Measurements from ENCODE around the gene MYO18B.

Gene MYO18B

DNA sequence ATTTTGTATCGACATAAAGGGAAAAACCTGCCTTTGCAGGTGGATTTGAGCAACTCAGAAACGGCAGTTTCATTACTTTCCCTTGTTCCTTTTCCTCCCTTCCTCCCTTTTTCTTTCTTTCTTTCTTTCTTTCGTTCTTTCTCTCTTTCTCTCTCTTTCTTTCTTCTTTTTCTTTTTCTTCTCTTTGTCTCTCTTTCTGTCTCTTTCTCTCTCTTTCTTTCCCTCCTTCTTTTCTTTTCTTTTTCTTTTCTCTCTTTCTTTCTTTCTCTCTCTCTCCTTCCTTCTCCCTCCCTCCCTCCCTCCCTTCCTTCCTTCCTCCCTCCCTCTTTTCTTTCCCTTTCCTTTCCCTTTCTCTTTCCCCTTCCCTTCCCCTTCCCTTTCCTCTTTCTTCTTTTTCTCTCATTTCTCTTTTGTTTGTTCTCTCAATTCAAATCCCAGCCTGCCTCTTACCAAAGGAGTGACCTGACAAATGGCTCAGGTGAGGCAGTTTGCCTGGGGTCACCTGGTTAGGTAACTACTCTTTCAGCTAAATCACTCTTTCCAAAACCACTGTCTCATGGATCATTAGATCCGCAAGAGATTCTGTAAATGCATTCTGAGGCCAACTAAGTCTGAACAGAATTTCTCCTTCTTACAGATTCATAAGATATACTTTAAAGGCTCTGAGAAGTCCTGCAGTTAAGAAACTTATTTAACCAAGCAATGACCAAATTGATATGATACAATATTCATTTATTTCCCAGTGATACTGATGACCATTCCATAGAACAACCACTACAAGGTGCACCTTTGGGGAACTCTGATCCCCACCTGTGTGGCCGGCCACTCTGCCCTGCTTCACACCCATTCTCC lies 75.3 kb downstream of the MYO18B start:
- no peak for FAIRE-seq
- DNase-seq (ENCODE audit: extremely low spot score, insufficient read length, low read depth) = no peak

- FAIRE-seq = no peak
- DNase-seq (ENCODE audit: extremely low spot score, insufficient read length, low read depth) = no peak
Measured at GRCh38 chr22:25818541-25818940, 76.6 kb downstream of the MYO18B start.

- FAIRE-seq = no peak
- DNase-seq (ENCODE audit: extremely low spot score, insufficient read length, low read depth) = no peak
Measured at GRCh38 chr22:25822344-25822743, 80.4 kb downstream of the MYO18B start.

DNA sequence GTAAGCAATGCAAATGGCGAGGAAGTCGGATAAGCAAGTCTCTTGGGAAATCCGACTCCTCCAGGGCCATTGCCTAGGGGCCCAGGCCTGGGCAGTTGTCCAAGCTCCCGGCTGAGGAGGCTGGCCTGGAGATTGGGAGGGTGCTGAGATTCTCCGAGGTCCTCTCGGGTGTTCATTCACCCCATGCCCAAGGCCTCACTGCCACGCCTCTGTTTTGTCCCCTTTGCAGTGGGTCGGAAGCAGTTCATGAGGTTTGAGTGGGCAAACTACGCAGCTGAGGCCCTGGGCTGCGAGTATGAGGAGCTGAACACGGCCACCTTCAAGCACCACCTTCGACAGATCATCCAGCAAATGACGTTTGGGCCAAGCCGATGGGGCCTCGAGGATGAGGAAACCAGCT lies 81.3 kb downstream of the MYO18B start:
- no peak for DNase-seq (ENCODE audit: extremely low spot score, insufficient read length, low read depth)
- FAIRE-seq = no peak

- FAIRE-seq = no peak
- DNase-seq (ENCODE audit: extremely low spot score, insufficient read length, low read depth) = no peak
Measured at GRCh38 chr22:25824828-25825423, 82.9 kb downstream of the MYO18B start.

DNA sequence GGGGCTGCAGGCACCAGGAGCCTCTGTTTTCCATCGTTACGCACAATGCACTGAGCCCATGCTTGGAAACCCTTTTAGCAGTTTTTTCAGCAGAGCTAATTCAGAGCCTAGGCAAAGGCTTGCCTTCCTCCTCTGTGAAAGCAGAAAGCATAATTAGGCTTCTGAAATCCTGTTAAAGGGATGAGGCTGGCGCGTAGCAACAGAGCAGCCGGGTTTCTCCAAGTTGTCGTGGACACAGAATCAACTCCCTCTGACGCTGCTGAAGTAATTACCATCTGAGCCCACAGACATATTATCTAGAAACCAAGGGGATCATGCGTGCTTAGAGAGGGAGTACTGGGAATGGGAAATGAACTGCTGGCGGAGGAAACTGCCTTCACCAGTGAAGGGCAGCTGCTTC lies 85.4 kb downstream of the MYO18B start:
- FAIRE-seq = no peak
- DNase-seq (ENCODE audit: extremely low spot score, insufficient read length, low read depth) = no peak

- FAIRE-seq = no peak
Measured at GRCh38 chr22:25828422-25828821, 86.4 kb downstream of the MYO18B start.

DNA sequence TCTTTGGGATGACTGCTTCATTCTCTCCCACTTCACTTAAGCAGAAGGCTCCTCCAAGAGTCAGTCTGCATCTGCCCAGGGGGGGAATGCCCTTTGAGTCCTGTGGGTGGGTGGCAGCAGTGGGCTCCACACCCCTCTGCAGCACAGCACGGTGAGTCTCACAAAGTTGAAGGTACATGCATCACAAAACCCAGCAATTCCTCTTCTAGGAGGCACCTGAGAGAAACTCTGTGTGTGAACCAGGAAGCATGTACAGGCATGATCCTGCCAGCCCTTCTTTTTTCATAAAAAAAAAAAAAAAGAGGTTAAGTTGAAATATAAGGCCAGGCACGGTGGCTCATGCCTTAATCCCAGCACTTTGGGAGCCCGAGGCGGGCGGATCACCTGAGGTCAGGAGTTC lies 87.2 kb downstream of the MYO18B start:
- no peak for FAIRE-seq
- DNase-seq (ENCODE audit: extremely low spot score, insufficient read length, low read depth) = no peak

More at GRCh38 chr22:25828422-25828821, 86.4 kb downstream of the MYO18B start:
- no peak for DNase-seq (ENCODE audit: extremely low spot score, insufficient read length, low read depth)

DNA sequence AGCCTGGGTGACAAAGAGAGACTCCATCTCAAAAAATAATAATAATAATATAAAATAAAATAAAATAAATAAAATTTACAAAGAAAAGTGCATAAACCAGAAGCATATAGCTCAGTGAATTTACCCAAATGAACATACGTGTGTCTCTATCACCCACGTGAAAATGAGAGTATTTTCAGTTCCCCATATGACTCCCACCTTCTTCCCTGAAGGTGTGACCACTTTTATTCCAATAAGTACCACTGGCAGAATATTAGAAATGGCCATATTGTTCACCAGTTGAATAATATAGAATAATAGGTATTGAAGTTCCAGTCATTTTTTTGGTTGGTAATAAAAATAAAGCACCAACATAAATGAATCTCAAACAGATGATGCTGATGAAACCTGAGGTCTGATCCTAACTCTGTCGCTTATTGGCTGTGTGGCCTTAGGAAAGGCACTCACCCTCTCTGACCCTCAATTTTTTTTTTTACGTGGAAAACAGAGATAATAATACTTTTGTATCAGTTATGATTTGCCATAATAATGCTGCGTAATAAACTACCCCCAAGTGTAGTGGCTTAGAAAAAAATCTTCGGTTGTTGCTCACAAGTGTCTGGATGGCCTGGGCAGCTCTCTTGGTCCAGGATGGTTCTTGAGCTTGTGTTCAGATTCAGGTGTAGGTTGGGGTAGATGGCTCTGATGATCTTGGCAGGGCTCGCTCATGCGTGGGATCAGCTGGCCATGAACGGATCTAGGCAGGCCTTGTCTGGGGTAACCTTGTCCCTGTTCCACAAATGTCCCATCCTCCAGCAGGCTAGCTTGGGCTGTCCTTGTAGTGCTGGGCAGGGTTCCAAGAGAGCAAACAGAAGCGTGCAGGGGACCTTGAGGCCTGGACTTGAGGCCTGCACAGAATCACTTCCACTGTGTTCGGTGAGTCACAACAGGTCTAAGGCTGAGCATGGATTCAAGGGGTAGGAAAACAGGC lies 88.1 kb downstream of the MYO18B start:
- no peak for FAIRE-seq
- no peak for DNase-seq (ENCODE audit: extremely low spot score, insufficient read length, low read depth)

DNA sequence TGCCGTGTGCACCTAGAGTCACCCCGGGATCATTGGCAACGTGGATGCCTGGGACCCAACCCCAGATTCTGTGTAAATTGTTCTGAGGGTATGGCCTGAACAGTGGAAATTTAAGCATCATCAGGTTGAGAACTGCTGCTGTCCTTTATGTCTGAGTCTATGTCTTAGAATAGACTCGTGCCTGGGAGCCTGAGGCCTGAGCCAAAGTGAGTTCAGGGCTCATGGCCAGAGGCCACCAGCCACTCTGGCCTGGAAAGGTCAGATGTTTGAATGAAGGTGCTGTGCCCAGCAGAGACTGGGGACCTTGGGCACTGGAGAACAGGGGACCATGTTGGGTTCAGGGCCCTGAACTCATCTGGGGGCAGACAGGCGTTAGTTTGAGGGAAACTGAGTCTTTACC lies 91.1 kb downstream of the MYO18B start:
- DNase-seq (ENCODE audit: extremely low spot score, insufficient read length, low read depth) = no peak
- FAIRE-seq = no peak

DNA sequence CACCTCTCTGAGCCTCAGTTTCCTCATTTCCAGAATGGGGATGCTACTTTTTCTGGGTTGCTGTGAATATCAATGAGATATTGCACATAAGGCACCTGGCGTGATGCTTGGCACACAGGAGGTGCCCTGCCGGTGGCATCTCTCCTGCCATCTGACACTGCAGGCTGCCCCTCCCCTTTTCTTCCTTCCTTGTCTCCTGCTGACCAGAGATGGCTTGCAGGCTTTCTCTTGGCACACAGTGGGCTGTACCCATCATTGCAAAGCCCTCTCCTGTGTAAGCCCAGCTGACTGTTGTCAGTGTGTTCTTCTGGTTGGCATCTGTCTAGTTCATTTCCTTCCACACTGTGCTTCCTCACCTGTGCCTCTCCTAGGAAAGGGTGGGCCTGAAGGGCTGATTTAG lies 91.7 kb downstream of the MYO18B start:
- no peak for FAIRE-seq
- no peak for DNase-seq (ENCODE audit: extremely low spot score, insufficient read length, low read depth)

GRCh38 chr22:25834490-25834889 lies 92.5 kb downstream of the MYO18B start:
- FAIRE-seq (no peak), DNase-seq (ENCODE audit: extremely low spot score, insufficient read length, low read depth) (no peak)

GRCh38 chr22:25835348-25835747 lies 93.4 kb downstream of the MYO18B start:
- FAIRE-seq (no peak), DNase-seq (ENCODE audit: extremely low spot score, insufficient read length, low read depth) (no peak)

DNA sequence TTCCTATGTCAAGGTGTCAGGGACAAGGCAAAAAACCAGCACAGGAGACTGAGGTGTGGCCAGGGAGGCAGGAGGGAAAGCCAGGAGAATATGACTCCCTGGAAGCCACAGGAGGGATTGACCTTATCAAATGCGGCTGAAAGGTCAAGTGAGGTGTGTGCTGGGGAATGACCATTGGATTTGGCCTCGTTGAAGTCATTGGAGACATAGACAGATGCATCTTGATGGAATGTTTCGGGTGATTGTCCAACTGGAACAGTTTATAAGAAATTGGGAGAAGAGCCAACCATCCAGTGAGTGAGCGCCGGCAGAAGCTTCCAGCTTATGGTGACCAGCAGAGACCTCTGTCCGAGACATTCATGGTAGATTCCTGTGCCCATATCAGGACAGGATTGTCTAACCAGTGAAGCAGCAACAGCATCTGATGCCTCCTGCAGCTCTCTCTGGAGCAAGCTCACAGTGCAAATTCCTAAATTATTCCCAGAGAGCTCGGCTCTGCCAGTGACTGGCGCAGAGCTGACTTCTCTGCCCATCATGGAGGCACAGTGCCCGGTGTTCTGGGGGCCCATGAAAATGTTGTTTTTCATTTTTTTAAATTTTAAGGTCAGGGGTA lies 95.4 kb downstream of the MYO18B start:
- DNase-seq (ENCODE audit: extremely low spot score, insufficient read length, low read depth) = no peak
- FAIRE-seq = no peak

DNA sequence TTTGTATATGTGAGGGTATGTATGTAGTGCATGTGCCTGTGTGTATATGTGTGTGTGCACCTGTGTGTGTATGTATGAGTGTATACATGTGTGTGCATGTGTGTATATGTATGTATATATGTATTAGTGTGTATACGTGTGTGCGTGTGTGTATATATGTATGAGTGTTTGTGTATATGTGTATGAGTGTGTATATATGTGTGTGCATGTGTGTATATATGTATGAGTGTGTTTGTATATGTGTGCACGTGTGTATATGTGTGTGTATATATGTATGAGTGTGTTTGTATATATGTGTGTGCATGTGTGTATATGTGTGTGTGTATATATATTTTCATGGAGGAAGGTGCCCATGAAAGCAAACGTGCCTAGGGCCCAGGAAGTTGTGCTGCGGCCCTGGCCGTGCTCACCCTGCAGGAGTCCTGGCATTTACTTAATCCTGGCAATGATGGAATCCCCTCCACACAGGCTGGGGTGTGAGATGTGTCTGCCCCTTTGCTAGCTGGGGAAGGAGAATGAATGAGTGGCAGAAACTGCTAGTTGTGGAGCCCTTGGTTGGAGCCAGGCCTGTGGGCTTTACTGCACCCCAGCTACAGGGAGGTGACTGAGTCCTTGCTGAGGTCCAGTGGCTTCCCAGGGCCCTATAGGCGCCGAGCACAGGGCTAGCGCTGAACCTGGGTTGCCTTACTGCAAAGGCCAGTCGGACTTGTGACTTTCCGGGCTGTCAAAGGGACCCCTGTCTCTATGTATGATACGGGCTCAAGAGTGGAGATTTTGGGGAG lies 97.2 kb downstream of the MYO18B start:
- FAIRE-seq (no peak), DNase-seq (ENCODE audit: extremely low spot score, insufficient read length, low read depth) (no peak)

DNA sequence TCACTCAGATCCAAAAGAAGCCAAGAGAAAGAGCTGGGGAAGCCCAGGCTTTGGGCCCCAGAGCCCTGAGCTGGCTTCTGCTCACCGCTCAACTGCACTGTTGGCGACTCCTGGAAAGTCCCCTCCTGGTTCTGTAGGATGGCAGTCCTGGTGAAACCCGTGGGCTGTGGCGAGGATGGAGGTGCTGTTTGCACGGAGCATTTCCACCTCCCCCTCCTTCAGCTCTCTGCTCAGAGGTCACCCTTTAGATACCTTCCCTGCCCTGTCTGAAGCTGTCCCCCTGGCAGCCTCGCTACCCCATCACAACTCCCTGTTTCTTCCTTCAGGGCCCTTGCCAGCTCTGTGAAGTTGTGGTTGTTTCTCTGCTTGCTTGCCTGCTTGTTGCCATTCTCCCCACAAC lies 97.8 kb downstream of the MYO18B start:
- DNase-seq (ENCODE audit: extremely low spot score, insufficient read length, low read depth) = no peak
- no peak for FAIRE-seq

DNA sequence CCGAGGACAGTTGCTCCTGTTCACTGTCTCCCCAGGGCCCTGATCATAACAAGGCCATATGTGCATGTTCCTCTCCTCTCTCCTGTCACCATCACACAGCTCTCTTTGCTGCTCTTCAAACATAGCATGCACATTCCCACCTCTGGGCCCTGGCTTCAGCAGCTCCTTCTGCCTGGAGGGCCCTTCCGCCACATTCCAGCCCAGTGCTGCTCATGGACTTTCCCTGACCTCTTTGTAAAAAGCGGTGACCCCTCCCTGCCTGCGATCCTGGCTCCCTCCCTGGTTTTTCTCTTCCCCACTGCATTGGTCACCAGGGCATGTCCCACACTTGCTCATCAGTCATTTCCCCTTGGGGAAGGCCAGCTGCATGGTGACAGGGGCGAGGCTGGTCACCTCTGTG lies 98.2 kb downstream of the MYO18B start:
- FAIRE-seq (no peak), DNase-seq (ENCODE audit: extremely low spot score, insufficient read length, low read depth) (no peak)

DNA sequence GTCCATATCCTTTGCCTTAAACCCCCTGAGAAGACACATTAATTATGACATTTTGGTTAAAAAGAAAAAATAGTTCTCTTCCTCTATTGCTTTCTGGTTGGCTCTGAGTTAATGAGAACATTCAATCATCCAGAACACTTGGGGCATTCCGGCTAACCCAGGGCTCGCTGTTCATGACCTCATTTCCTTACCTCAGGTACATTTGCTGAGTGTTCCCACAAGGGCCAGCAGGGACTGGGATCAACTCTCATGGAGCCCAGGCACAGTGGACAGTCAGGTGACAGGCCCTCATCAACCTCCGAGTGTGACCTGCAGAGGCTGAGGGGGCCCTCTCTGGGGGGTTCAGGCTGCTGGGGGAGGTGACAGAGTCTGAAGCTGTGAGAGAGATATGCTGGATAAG lies 98.9 kb downstream of the MYO18B start:
- no peak for FAIRE-seq
- no peak for DNase-seq (ENCODE audit: extremely low spot score, insufficient read length, low read depth)

- no peak for FAIRE-seq
- DNase-seq (ENCODE audit: extremely low spot score, insufficient read length, low read depth) = no peak
Measured at GRCh38 chr22:25841775-25842174, 99.8 kb downstream of the MYO18B start.

Measured in GM18507 (cell line).